ENCODE data around the gene NFYA. TPM values are rescaled to one million over a fixed set of nuclear protein-coding genes. Genes with fewer than 3 reads are reported as not detected.

The NFYA gene
- total RNA-seq, 1 experiment from 2014 or later: 43.0 TPM

- no peak overlapping the region for H3K18ac ChIP-seq (ENCODE audit: insufficient read length, low read depth, low read length)
- H3K23ac ChIP-seq (ENCODE audit: insufficient read length, low read depth, low read length): no peak overlapping the region
- H2BK15ac ChIP-seq (ENCODE audit: low read depth, low read length): no peak overlapping the region
- no peak overlapping the region for H2AFZ ChIP-seq (ENCODE audit: low read length)
- H3K4me1 ChIP-seq (ENCODE audit: insufficient read depth, low read length): no peaks in the 10 kb centered on the region
- H3K9me3 ChIP-seq (ENCODE audit: control insufficient read depth, low read depth, low read length): no peaks in the 10 kb centered on the region
- Mint-ChIP-seq H3K4me1 (no peaks in the 10 kb centered on the region), H3K36me3 (ENCODE audit: insufficient read depth in 1 of 3, low read depth in 3 of 3) (peaks cover 0 to 10% (median 4%) of the 10 kb centered on the region in 3 experiments; a peak in 4 of 7 replicates), H3K4me3 (no peak overlapping the region), H3K9me3 (no peaks in the 10 kb centered on the region), H3K27ac (no peak overlapping the region; a peak in 1 of 7 replicates), H3K27me3 (ENCODE audit: low read depth) (no peaks in the 10 kb centered on the region)
- no peak overlapping the region for H3K27ac ChIP-seq (ENCODE audit: insufficient read length, low read depth, low read length)
- no CpG with 5 or more reads among the region's 1 CpG for WGBS (ENCODE audit: extremely low coverage, insufficient read length, low lambda C conversion rate)
- no peak overlapping the region for H3K4me2 ChIP-seq (ENCODE audit: insufficient read depth, insufficient read length, low read length)
- H4K8ac ChIP-seq (replicated peaks; ENCODE audit: insufficient read length, low read depth, low read length): no peak overlapping the region
- H2BK5ac ChIP-seq (ENCODE audit: insufficient read length, low read length): no peak overlapping the region
- no peaks in the 10 kb centered on the region for H3K79me1 ChIP-seq (ENCODE audit: insufficient read depth, low read depth, low read length, poor library complexity, severe bottlenecking)
- H2BK120ac ChIP-seq (ENCODE audit: low read depth, low read length, poor library complexity, severe bottlenecking): no peak overlapping the region
- H3K14ac ChIP-seq (ENCODE audit: insufficient read depth, low read length): no peak overlapping the region
- no peak overlapping the region for H4K91ac ChIP-seq (ENCODE audit: insufficient read length, low read depth, low read length)
- no peak overlapping the region for H2BK20ac ChIP-seq (ENCODE audit: low read depth, low read length, poor library complexity, severe bottlenecking)
- H3K23me2 ChIP-seq (ENCODE audit: insufficient read length, low read depth, low read length, poor library complexity, severe bottlenecking): no peaks in the 10 kb centered on the region
- no peak overlapping the region for H3K56ac ChIP-seq (ENCODE audit: insufficient read length, low read depth, low read length)
- no peak overlapping the region for H3K4ac ChIP-seq (ENCODE audit: low read depth, low read length)
- H3T11ph ChIP-seq (ENCODE audit: low read length): no peak overlapping the region
- no peak overlapping the region for H2AK5ac ChIP-seq (ENCODE audit: insufficient read length, low read length)
- no peak for DNase-seq
- no peaks in the 10 kb centered on the region for H4K20me1 ChIP-seq (ENCODE audit: control insufficient read depth, insufficient read depth, insufficient read length)
- H3K27me3 ChIP-seq (ENCODE audit: insufficient read depth, low read length): no peaks in the 10 kb centered on the region
- no peak overlapping the region for H4K5ac ChIP-seq (ENCODE audit: insufficient read length, low read depth, low read length)
- H2BK12ac ChIP-seq (ENCODE audit: insufficient read length, low read depth, low read length): no peak overlapping the region
- TF ChIP-seq CTCF (conservative IDR thresholded peaks at IDR 0.05): no peak
- no peaks in the 10 kb centered on the region for H3K79me2 ChIP-seq (ENCODE audit: insufficient read depth, low read length)
- H3K9ac ChIP-seq (ENCODE audit: extremely low read depth, insufficient read length, low read length): no peak overlapping the region
Measured at GRCh38 chr6:41120058-41120457, 47.3 kb downstream of the NFYA start.

Data from H9 (cell line).